ENCODE data around the gene ACAD11. TPM values are rescaled to one million over a fixed set of nuclear protein-coding genes. Genes with fewer than 3 reads are reported as not detected.
"Not testable (repeated sequence)": the region's sequence is repeated elsewhere in the genome, so short reads cannot be mapped to it uniquely, and the experiment has no call there.

Gene ACAD11
- polyA plus RNA-seq, 1 donor = 11.3 TPM

- DNase-seq (ENCODE audit: low read depth) = no peak
Measured at GRCh38 chr3:132652640-132653270, 6.9 kb downstream of the ACAD11 start.

GRCh38 chr3:132650153-132650552 is 9.5 kb downstream of the ACAD11 start:
- DNase-seq (ENCODE audit: low read depth) = no peak

- no peak for DNase-seq (ENCODE audit: low read depth)
Measured at GRCh38 chr3:132645058-132645457, 14.6 kb downstream of the ACAD11 start.

GRCh38 chr3:132643366-132643765 is 16.2 kb downstream of the ACAD11 start:
- no peak for DNase-seq (ENCODE audit: low read depth)

- no peak for DNase-seq (ENCODE audit: low read depth)
Measured at GRCh38 chr3:132642539-132642847, 17.1 kb downstream of the ACAD11 start.

- DNase-seq (ENCODE audit: low read depth) = peak; percentile 47
Measured at GRCh38 chr3:132641837-132642538, 17.6 kb downstream of the ACAD11 start.

- DNase-seq (ENCODE audit: low read depth) = not testable (repeated sequence)
Measured at GRCh38 chr3:132641427-132641826, 18.2 kb downstream of the ACAD11 start.

- no peak for DNase-seq (ENCODE audit: low read depth)
Measured at GRCh38 chr3:132638706-132639105, 20.9 kb downstream of the ACAD11 start.

- no peak for DNase-seq (ENCODE audit: low read depth)
Measured at GRCh38 chr3:132637590-132637989, 22.0 kb downstream of the ACAD11 start.

GRCh38 chr3:132635052-132635451 is 24.6 kb downstream of the ACAD11 start:
- no peak for DNase-seq (ENCODE audit: low read depth)

GRCh38 chr3:132630612-132631011 is 29.0 kb downstream of the ACAD11 start:
- no peak for DNase-seq (ENCODE audit: low read depth)

GRCh38 chr3:132629928-132630327 is 29.7 kb downstream of the ACAD11 start:
- DNase-seq (ENCODE audit: low read depth) = no peak

GRCh38 chr3:132628157-132628556 is 31.5 kb downstream of the ACAD11 start:
- no peak for DNase-seq (ENCODE audit: low read depth)

GRCh38 chr3:132626955-132627354 is 32.7 kb downstream of the ACAD11 start:
- DNase-seq (ENCODE audit: low read depth) = no peak

- DNase-seq (ENCODE audit: low read depth) = no peak
Measured at GRCh38 chr3:132625613-132626012, 34.0 kb downstream of the ACAD11 start.

GRCh38 chr3:132624790-132625189 is 34.8 kb downstream of the ACAD11 start:
- no peak for DNase-seq (ENCODE audit: low read depth)

GRCh38 chr3:132623646-132624045 is 36.0 kb downstream of the ACAD11 start:
- DNase-seq (ENCODE audit: low read depth) = no peak

GRCh38 chr3:132622761-132623160 is 36.8 kb downstream of the ACAD11 start:
- DNase-seq (ENCODE audit: low read depth) = no peak

- no peak for DNase-seq (ENCODE audit: low read depth)
Measured at GRCh38 chr3:132622148-132622547, 37.5 kb downstream of the ACAD11 start.

GRCh38 chr3:132616780-132617179 is 42.8 kb downstream of the ACAD11 start:
- no peak for DNase-seq (ENCODE audit: low read depth)

GRCh38 chr3:132615881-132616280 is 43.7 kb downstream of the ACAD11 start:
- no peak for DNase-seq (ENCODE audit: low read depth)

- not testable (repeated sequence) for DNase-seq (ENCODE audit: low read depth)
Measured at GRCh38 chr3:132615301-132615700, 44.3 kb downstream of the ACAD11 start.

GRCh38 chr3:132606620-132607019 is 53.0 kb downstream of the ACAD11 start:
- not testable (repeated sequence) for DNase-seq (ENCODE audit: low read depth)

- no peak for DNase-seq (ENCODE audit: low read depth)
Measured at GRCh38 chr3:132606085-132606484, 53.5 kb downstream of the ACAD11 start.
